GM12892 (cell line): ENCODE data around the gene IL31.

Experiments
- POLR2A ChIP-seq: IDR thresholded peaks from 2 replicates; pipeline ENCODE4 v1.6.1; 2011; ENCODE audit warnings: low read depth, low read length, control low read depth
- POLR2AphosphoS5 ChIP-seq: IDR thresholded peaks from 2 replicates; pipeline ENCODE4 v1.6.1; 2011; ENCODE audit warnings: low read depth, low read length, control low read depth
- TAF1 ChIP-seq: IDR thresholded peaks from 2 replicates; pipeline ENCODE4 v1.6.1; 2011; ENCODE audit warnings: low read depth, mild to moderate bottlenecking, control low read depth, low read length, borderline replicate concordance

GRCh38 chr12:122139941-122140340 lies 34.1 kb downstream of the IL31 start:
- no peak for TF ChIP-seq POLR2A
- no peak for TF ChIP-seq TAF1
- TF ChIP-seq POLR2AphosphoS5: no peak
